HepG2 (cell line): Measurements from ENCODE around the gene KRTAP10-2. TPM values are rescaled to one million over a fixed set of nuclear protein-coding genes. Genes with fewer than 3 reads are reported as not detected.

Experiments
- ATAC-seq: fragments of 200-7000 bp; cut with Tn5 transposase; 3 replicates; pipeline ENCODE4 v1.9.1; 2020; ENCODE audit warnings: mild to moderate bottlenecking, moderate library complexity
- BruUV-seq: library from RNA; stranded (reverse); fragments of 400-500 nt; replicated peaks from 2 replicates; lab custom pipeline; 2021; lab: Mats Ljungman, UMichigan
- CTCF ChIA-PET: fragments of 300-600 bp; formaldehyde crosslinking; extraction: SDS; loops from one replicate; lab custom pipeline; 2021; ENCODE audit warnings: low total read pairs, inconsistent platforms, low intra/inter-chr PET ratio; lab: Yijun Ruan, JAX
- POLR2A ChIA-PET: fragments of 350-600 bp; sonication (Branson Sonifier 250); formaldehyde crosslinking; loops from one replicate; lab custom pipeline; 2020; ENCODE audit warnings: antibody characterized with exemption, inconsistent platforms; lab: Yijun Ruan, JAX
- DNase-seq: peaks from one replicate; pipeline ENCODE4 v3.0.0-alpha.2; 2015; ENCODE audit warnings: low spot score
- FAIRE-seq: peaks from 3 replicates; lab custom pipeline; 2011; peaks lifted over from hg19 to GRCh38; lab: Jason Lieb, UNC
- H2AFZ ChIP-seq: one replicate; pipeline ENCODE4 v1.6.1; 2011; ENCODE audit warnings: low read length, inconsistent platforms
- H3K27ac ChIP-seq: fragments of 300-600 bp; 3 replicates; pipeline ENCODE4 v1.8.0; 2011; ENCODE audit warnings: mixed run types, mild to moderate bottlenecking, mixed read lengths, low read length, inconsistent platforms; ENCODE audit not compliant: insufficient read depth; ENCODE audit errors: extremely low read length
- H3K27me3 ChIP-seq, 2 experiments: fragments of 200-600 bp in 1 of 2; 2 replicates in 1 of 2; 3 replicates in 1 of 2; pipeline versions ENCODE4 v1.6.0 to v1.8.0; 2011; ENCODE audit warnings: low read length in 2 of 2, mild to moderate bottlenecking in 2 of 2, moderate library complexity in 2 of 2, inconsistent platforms in 1 of 2; ENCODE audit not compliant: insufficient read depth in 2 of 2, control insufficient read depth in 1 of 2
- H3K36me3 ChIP-seq, 2 experiments: fragments of 200-600 bp in 1 of 2; replicated peaks in 1 of 2; 2 replicates in 1 of 2; 3 replicates in 1 of 2; pipeline versions ENCODE4 v1.5.1 to v1.8.0; 2011; ENCODE audit warnings: low read length in 2 of 2, inconsistent platforms in 1 of 2; ENCODE audit not compliant: insufficient read depth in 2 of 2, control insufficient read depth in 1 of 2
- H3K4me1 ChIP-seq: 2 replicates; pipeline ENCODE4 v1.5.1; 2012; ENCODE audit warnings: low read length, inconsistent platforms; ENCODE audit not compliant: insufficient read depth
- H3K4me2 ChIP-seq: 2 replicates; pipeline ENCODE4 v1.6.0; 2011; ENCODE audit warnings: low read depth, low read length, inconsistent platforms
- H3K4me3 ChIP-seq, 3 experiments: fragments of 200-600 bp in 1 of 3; sonication (generic), shearing (Covaris generic) in 1 of 3; replicated peaks in 1 of 3; 2 replicates each; pipeline ENCODE4 v1.5.1; 2011 to 2016; ENCODE audit warnings: low read length in 3 of 3, inconsistent platforms in 2 of 3, low read depth in 2 of 3, mild to moderate bottlenecking in 2 of 3, control low read depth in 1 of 3, mixed read lengths in 1 of 3; ENCODE audit not compliant: insufficient read depth in 1 of 3
- H3K79me2 ChIP-seq: one replicate; pipeline ENCODE4 v1.6.1; 2011; ENCODE audit warnings: low read length, inconsistent platforms; ENCODE audit not compliant: insufficient read depth
- H3K9ac ChIP-seq: 2 replicates; pipeline ENCODE4 v1.6.0; 2011; ENCODE audit warnings: mild to moderate bottlenecking, low read depth, low read length, inconsistent platforms; ENCODE audit not compliant: insufficient read depth
- H3K9me3 ChIP-seq: 2 replicates; pipeline ENCODE4 v1.5.1; 2012; ENCODE audit warnings: mild to moderate bottlenecking, low read length
- H4K20me1 ChIP-seq: 2 replicates; pipeline ENCODE4 v1.6.0; 2011; ENCODE audit warnings: inconsistent platforms, mild to moderate bottlenecking, low read length, moderate library complexity; ENCODE audit not compliant: insufficient read depth
- WGBS: methylation state at CpG from one replicate; pipeline ENCODE4 v1.1.6; 2017; ENCODE audit warnings: low lambda C conversion rate; 5-methylcytosine and 5-hydroxymethylcytosine counted together
- in situ Hi-C: cut with HindIII; loops from 2 replicates; pipeline ENCODE4 v1.10.0; 2017; ENCODE audit warnings: low pct_unique_long_range_greater_than_20kb; ENCODE audit not compliant: extremely low pct_ligation_motif_present
- intact Hi-C: fragments of 100-400 bp; cut with micrococcal nuclease; formaldehyde crosslinking; loops from one replicate; pipeline ENCODE4 v1.10.0; 2022; ENCODE audit not compliant: unreplicated experiment
- polyA plus RNA-seq, 8 experiments: library from polyadenylated mRNA; depleted of rRNA in 3 of 8; stranded (reverse) in 7 of 8; unstranded in 1 of 8; fragments of >200 nt; fragmentation: Illumina TruSeq in 4 of 8; extraction: Trizol in 4 of 8; gene quantifications; 2 replicates each; pipeline versions ENCODE4 v1.2.1 to v1.2.3, GENCODE V29; 2011 to 2016; ENCODE audit warnings: low read depth in 4 of 8, missing spikeins in 1 of 8, mixed read lengths in 1 of 8; ENCODE audit not compliant: insufficient read depth in 1 of 8
- total RNA-seq, 5 experiments: library from RNA; depleted of rRNA; stranded (reverse); fragments of >200 nt; fragmentation: Illumina TruSeq; extraction: Trizol; gene quantifications; 2 replicates each; pipeline ENCODE4 v1.2.3, GENCODE V29; 2016; ENCODE audit warnings: low read depth in 1 of 5
- TF ChIP-seq, protein P1 (sequence below): IDR thresholded peaks from 2 replicates; pipeline ENCODE4 v1.6.1; 2016; ENCODE audit warnings: control low read depth
- TF ChIP-seq, protein P2 (sequence below): sonication (generic); formaldehyde crosslinking; IDR thresholded peaks from 2 replicates; pipeline ENCODE4 v1.4.0; 2020; ENCODE audit warnings: mild to moderate bottlenecking, missing genetic modification reagents, borderline replicate concordance

The KRTAP10-2 gene
- total and polyA plus RNA-seq, 2 of the 13 experiments (the other 11 are each of a cell fraction or from before 2014, with no cell fraction given): not detected

DNA sequence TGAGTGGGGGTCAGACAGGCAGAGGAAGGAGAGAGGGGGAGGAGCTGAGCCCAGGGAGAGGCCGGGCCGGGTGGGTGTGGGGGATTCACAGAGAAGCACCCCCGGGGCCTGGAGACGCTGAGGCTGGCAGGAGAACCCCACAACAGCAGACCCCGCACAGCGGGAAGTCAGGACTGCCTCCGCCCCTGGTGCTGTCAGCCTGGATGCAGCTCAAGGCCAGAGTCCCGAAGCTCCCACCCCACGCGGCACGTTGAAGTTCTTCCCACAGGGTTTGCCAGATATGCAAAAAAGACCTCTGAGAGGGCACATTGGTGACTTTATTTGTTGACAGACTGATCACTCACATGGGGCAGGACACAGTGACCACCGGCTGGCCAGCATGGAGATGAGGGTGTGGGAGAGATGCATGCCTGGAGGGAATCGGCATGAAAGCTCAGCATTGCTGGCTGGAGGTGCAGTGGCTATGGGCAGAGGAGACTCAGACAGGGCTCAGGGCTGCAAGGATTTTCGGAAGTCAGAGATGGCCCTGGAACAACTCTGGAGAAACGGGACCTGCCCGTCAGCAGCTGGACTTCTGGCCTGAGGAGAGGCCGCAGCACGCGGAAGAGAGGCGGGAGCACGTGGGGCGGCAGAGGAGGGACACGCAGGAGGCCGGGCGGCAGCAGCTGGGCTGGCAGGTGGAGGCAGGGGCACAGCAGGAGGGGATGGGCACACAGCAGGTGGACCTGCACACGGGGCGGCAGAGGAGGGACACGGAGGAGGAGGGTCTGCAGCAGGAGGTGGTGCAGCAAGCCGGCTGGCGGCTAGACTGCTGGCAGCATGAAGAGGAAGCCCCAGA, 6.4 kb upstream of the KRTAP10-2 start:
- Histone ChIP-seq H3K4me1 (no peaks in the 10 kb centered on the region), H3K4me3 (no peak overlapping the region), H3K27me3 (peaks cover 0 to 11% of the 10 kb centered on the region in 2 experiments; a peak in 2 of 5 replicates), H3K9ac (no peak overlapping the region), H3K9me3 (no peaks in the 10 kb centered on the region), H2AFZ (no peak overlapping the region), H3K27ac (no peak overlapping the region), H3K79me2 (no peaks in the 10 kb centered on the region), H3K36me3 (no peaks in the 10 kb centered on the region), H3K4me2 (no peak overlapping the region), H4K20me1 (no peaks in the 10 kb centered on the region)
- TF ChIP-seq, protein P1, sequence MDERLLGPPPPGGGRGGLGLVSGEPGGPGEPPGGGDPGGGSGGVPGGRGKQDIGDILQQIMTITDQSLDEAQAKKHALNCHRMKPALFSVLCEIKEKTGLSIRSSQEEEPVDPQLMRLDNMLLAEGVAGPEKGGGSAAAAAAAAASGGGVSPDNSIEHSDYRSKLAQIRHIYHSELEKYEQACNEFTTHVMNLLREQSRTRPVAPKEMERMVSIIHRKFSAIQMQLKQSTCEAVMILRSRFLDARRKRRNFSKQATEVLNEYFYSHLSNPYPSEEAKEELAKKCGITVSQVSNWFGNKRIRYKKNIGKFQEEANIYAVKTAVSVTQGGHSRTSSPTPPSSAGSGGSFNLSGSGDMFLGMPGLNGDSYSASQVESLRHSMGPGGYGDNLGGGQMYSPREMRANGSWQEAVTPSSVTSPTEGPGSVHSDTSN: no peak
- TF ChIP-seq, protein P2, sequence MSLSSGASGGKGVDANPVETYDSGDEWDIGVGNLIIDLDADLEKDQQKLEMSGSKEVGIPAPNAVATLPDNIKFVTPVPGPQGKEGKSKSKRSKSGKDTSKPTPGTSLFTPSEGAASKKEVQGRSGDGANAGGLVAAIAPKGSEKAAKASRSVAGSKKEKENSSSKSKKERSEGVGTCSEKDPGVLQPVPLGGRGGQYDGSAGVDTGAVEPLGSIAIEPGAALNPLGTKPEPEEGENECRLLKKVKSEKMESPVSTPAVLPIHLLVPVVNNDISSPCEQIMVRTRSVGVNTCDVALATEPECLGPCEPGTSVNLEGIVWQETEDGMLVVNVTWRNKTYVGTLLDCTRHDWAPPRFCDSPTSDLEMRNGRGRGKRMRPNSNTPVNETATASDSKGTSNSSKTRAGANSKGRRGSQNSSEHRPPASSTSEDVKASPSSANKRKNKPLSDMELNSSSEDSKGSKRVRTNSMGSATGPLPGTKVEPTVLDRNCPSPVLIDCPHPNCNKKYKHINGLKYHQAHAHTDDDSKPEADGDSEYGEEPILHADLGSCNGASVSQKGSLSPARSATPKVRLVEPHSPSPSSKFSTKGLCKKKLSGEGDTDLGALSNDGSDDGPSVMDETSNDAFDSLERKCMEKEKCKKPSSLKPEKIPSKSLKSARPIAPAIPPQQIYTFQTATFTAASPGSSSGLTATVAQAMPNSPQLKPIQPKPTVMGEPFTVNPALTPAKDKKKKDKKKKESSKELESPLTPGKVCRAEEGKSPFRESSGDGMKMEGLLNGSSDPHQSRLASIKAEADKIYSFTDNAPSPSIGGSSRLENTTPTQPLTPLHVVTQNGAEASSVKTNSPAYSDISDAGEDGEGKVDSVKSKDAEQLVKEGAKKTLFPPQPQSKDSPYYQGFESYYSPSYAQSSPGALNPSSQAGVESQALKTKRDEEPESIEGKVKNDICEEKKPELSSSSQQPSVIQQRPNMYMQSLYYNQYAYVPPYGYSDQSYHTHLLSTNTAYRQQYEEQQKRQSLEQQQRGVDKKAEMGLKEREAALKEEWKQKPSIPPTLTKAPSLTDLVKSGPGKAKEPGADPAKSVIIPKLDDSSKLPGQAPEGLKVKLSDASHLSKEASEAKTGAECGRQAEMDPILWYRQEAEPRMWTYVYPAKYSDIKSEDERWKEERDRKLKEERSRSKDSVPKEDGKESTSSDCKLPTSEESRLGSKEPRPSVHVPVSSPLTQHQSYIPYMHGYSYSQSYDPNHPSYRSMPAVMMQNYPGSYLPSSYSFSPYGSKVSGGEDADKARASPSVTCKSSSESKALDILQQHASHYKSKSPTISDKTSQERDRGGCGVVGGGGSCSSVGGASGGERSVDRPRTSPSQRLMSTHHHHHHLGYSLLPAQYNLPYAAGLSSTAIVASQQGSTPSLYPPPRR (CRISPR knock-in tag): no peak
- no peak for DNase-seq
- no peak for ATAC-seq
- no TSS peak for BruUV-seq
- ChIA-PET POLR2A (no interaction called here), CTCF (no interaction called here)
- in situ Hi-C loops (no loop called here), intact Hi-C loops (no loop called here)
- WGBS: 50% methylated on average over 21 of the region's 30 CpGs
- no peak for FAIRE-seq
